ENCODE measurements around the gene CBLC. TPM values are rescaled to one million over a fixed set of nuclear protein-coding genes. Genes with fewer than 3 reads are reported as not detected.

The CBLC gene
- not detected in 2 replicates for total RNA-seq (2014; rRNA removed; shearing (Covaris generic); ENCODE audit: low replicate concordance)

DNA sequence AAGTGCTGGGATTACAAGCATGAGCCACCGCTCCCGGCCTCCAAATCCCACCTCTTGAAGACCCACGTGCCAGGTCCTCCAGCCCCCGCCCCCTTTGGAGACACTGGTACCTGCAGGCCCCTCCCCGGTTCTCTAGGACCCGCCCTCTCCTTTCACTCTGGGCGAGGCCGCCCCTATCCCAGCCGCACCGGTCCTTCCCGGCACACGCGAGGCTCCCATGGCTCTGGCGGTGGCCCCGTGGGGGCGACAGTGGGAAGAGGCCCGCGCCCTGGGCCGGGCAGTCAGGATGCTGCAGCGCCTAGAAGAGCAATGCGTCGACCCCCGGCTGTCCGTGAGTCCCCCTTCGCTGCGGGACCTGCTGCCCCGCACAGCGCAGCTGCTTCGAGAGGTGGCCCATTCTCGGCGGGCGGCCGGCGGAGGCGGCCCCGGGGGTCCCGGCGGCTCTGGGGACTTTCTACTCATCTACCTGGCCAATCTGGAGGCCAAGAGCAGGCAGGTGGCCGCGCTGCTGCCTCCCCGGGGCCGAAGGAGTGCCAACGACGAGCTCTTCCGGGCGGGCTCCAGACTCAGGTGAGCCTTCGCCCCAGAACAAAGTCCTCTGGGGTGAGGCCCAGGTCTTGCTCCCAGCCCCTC lies at the start of gene CBLC:
TSS of gene CBLC (plus strand) at position 176 of the 633 bp plus-strand sequence. CDS start at position 218, 42 bp downstream.
- in situ Hi-C loops (cut with HindIII; ENCODE audit: low pct_unique_long_range_greater_than_20kb, low sequenced_read_pairs) = no loop called here
- DNase-seq (ENCODE audit: low read depth) = no peak

DNA sequence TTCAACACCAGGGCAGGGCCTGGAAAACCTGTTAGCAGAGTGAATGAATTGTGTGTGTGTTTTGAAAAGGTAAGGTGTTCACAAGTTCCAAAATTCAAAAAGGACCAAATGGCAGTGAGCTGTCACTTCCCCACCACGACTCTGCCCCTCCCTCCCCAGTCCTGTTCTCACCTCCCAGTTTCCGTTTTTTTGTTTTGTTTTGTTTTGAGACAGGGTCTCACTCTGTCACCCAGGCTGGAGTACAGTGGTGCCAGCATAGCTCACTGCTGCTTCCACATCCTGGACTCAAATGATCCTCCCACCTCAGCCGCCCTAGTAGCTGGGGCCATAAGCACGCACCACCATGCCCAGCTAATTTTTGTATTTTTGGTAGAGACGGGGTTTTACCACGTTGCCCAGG lies 49.5 kb upstream of the CBLC start:
- in situ Hi-C loops (cut with HindIII; ENCODE audit: low pct_unique_long_range_greater_than_20kb, low sequenced_read_pairs) = no loop called here
- DNase-seq (ENCODE audit: low read depth) = no peak

DNA sequence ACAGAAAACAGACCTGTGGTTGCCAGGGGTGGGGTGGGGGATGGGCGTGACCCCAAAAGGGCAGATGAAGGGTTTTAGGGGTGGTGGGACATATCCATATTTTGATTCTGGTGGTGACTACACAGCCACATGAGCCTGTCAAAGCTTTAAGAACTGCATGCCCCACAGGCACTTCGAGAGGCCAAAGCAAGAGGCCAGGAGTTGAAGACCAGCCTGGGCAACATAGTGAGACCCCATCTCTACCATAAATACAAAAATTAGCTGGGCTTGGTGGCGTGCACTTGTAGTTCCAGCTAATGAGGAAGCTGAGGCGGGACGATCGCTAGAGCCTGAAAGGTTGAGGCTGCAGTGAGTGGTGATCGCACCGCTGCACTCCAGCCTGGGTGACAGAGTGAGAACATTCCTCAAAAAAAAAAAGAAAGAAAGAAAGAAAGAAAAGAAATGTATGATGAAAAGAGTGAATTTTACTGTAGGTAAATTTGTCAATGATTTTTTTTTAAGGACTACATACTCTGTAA lies 48.1 kb upstream of the CBLC start:
- in situ Hi-C loops (cut with HindIII; ENCODE audit: low pct_unique_long_range_greater_than_20kb, low sequenced_read_pairs) = no loop called here
- no peak for DNase-seq (ENCODE audit: low read depth)

- in situ Hi-C loops (cut with HindIII; ENCODE audit: low pct_unique_long_range_greater_than_20kb, low sequenced_read_pairs) = no loop called here
- no peak for DNase-seq (ENCODE audit: low read depth)
These were observed 46.6 kb upstream of the CBLC start for GRCh38 chr19:44731081-44731480.

DNA sequence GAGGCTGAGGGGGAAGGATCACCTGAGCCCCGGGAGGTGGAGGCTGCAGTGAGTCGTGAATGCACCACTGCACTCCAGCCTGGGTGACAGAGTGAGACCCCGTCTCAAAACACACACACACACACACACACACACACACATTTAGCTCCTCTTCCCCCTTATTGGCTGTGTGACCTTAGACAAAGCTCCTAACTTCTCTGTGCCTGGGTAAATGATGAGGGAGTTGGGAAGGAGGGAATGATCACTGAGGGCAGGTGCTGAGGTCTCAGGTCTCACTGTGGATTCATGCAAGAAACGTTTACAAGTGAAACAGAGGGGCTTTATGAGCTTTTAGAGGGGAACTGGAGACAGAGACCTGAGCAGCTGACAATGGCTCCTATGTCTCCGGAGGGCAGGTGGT lies 46.1 kb upstream of the CBLC start:
- no peak for DNase-seq (ENCODE audit: low read depth)
- in situ Hi-C loops (cut with HindIII; ENCODE audit: low pct_unique_long_range_greater_than_20kb, low sequenced_read_pairs) = no loop called here

- DNase-seq (ENCODE audit: low read depth) = no peak
- in situ Hi-C loops (cut with HindIII; ENCODE audit: low pct_unique_long_range_greater_than_20kb, low sequenced_read_pairs) = no loop called here
These were observed 45.3 kb upstream of the CBLC start for GRCh38 chr19:44732235-44733014.

DNA sequence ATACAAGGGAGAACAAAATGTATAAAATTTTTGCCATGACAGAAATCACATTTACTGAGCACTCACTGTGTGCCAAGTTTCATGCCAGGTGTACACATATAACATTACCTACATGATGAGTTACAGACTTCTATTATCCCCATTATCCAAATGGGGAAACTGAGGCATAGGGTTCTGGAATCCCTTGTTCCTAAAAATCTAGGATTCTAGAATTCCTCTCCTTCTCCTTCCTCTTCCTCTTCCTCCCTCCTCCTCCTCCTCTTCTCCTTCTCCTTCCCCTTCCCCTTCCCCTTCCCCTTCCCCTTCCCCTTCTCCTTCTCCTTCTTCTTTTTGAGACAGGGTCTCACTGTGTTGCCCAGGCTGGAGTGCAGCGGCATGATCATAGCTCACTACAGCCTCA lies 43.3 kb upstream of the CBLC start:
- no peak for DNase-seq (ENCODE audit: low read depth)
- in situ Hi-C loops (cut with HindIII; ENCODE audit: low pct_unique_long_range_greater_than_20kb, low sequenced_read_pairs) = no loop called here

DNA sequence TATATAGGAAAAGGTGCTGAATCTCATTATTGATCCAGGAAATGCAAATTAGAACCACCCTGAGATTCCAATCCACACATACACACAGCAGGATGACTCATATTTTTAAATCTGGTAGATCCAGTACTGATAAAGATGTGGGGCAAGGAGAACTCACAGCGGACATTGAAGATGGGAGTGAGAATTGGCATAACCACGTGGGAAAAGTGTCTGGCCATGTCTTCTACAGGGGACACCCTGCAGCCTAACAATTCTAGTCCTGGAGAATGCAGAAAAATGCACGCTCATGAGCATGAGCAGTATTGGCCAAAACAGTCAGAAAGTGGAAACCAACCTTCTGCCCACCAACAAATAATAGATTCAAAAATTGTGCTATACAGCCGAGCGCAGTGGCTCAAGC lies 42.7 kb upstream of the CBLC start:
- peak; percentile 58 for DNase-seq (ENCODE audit: low read depth)

GRCh38 chr19:44737238-44738071 lies 40.2 kb upstream of the CBLC start:
- in situ Hi-C loops (cut with HindIII; ENCODE audit: low pct_unique_long_range_greater_than_20kb, low sequenced_read_pairs) = no loop called here
- peak; percentile 90 for DNase-seq (ENCODE audit: low read depth)

More for the DNA sequence above, 42.7 kb upstream of the CBLC start:
- in situ Hi-C loops (cut with HindIII; ENCODE audit: low pct_unique_long_range_greater_than_20kb, low sequenced_read_pairs) = no loop called here

DNA sequence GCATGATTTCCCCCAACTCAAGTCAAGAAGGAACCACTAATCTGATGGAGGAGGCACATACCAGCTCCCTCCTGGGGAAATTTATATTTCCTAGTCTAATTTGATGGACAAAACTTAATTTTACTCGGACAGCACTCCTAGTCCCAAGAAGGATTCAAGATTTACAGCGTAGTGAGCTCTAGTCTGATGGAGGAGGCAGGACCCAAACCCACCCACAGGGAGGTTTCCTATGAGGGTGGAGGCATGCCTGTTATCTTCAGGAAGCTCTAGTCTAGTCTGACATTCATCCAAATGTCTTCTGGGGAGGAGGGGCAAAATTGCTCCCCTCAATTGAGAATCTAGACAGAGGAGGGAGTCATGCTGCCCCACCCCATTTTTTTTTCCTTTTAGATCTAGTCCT lies 39.6 kb upstream of the CBLC start:
- in situ Hi-C loops (cut with HindIII; ENCODE audit: low pct_unique_long_range_greater_than_20kb, low sequenced_read_pairs) = no loop called here
- no peak for DNase-seq (ENCODE audit: low read depth)

DNA sequence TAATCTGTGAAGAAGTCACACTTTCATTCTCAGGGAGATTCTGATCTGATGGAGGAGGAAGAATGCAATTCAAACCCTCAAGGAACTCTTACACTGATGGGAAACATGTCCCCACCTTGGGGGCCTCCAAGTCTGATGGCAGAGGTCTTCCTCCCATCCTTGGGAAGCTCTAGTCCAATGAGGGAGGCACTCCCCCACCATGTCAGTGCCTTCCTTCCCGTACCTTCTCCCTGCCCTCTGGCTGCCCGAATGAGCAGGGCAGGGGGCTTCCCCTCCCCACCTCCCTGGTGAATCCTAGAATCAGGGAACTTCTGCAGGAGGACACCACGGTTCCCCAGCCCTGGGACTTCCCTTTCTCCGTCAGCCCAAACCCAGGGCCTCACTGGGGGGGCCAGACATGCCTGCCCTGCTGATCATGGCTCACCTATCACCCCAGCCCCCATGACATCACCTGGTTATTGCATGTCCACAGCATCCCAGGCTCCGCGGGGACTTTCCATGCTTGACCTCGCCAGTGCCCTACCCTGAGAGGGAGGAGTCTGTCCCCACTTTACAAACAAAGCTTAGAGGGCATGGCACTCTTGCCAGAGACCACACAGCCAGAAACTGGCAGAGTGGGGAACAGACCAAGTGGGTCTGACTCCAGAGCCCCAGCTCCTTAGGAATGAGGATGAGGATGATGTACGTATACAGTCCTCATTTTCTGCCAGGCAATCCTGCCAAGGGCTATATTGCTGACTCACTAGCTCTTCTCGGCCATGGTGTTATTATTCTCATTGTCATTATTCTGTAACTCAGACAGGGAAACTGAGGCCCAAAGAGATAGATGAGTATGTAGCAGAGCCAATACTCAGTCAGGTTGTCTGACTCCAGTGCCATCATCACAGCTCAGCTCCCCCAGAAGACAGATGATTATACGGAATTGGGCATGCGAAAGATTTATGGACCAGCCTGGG lies 38.8 kb upstream of the CBLC start:
- peak; percentile 97 for DNase-seq (ENCODE audit: low read depth)
- in situ Hi-C loops (cut with HindIII; ENCODE audit: low pct_unique_long_range_greater_than_20kb, low sequenced_read_pairs) = no loop called here

DNA sequence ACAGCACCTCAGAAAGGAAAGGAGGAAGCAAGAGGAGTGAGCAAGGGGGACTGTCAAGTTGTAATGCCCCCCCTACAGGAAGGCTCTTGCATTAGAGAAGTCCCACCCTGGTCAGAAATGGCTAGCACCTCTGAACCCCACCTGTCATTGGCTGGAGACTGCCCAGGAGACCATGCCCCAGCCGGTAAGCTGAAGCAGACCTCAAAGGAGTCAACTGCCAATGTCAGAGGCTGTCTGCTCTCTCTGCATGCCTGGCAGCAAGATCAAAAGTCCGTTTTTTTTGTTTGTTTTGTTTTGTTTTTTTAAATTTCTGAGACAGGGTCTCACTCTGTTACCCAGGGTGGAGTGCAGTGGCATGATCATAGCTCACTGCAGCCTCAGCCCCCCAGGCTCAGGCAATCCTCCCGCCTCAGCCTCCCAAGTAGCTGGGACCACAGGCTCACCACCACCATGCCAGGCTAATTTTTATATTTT lies 37.3 kb upstream of the CBLC start:
- peak; percentile 63 for DNase-seq (ENCODE audit: low read depth)
- in situ Hi-C loops (cut with HindIII; ENCODE audit: low pct_unique_long_range_greater_than_20kb, low sequenced_read_pairs) = no loop called here

GRCh38 chr19:44741258-44741731 lies 36.4 kb upstream of the CBLC start:
- in situ Hi-C loops (cut with HindIII; ENCODE audit: low pct_unique_long_range_greater_than_20kb, low sequenced_read_pairs) = no loop called here
- DNase-seq (ENCODE audit: low read depth) = peak; percentile 64

GRCh38 chr19:44741841-44742329 lies 35.8 kb upstream of the CBLC start:
- in situ Hi-C loops (cut with HindIII; ENCODE audit: low pct_unique_long_range_greater_than_20kb, low sequenced_read_pairs) = no loop called here
- peak; percentile 100 for DNase-seq (ENCODE audit: low read depth)

- peak; percentile 59 for DNase-seq (ENCODE audit: low read depth)
- in situ Hi-C loops (cut with HindIII; ENCODE audit: low pct_unique_long_range_greater_than_20kb, low sequenced_read_pairs) = no loop called here
These were observed 35.2 kb upstream of the CBLC start for GRCh38 chr19:44742330-44743061.

- in situ Hi-C loops (cut with HindIII; ENCODE audit: low pct_unique_long_range_greater_than_20kb, low sequenced_read_pairs) = no loop called here
These were observed 32.8 kb upstream of the CBLC start for GRCh38 chr19:44744871-44745332.

More at GRCh38 chr19:44744871-44745332, 32.8 kb upstream of the CBLC start:
- DNase-seq (ENCODE audit: low read depth) = no peak
